NCI-H2171 treated with DMSO at 0.1 percent for 48 hours (cell line): ENCODE data around the gene ERBB2.
A peak's percentile ranks its signal among the peaks of the same experiment; 100 is the strongest.

Experiments
- DNase-seq: peaks from one replicate; lab custom pipeline; 2025; lab: John Stamatoyannopoulos, UW

ERBB2 gene

GRCh38 chr17:39665642-39666224 lies 34.1 kb upstream of the ERBB2 start:
- peak; percentile 55 for DNase-seq

- no peak for DNase-seq
Measured at GRCh38 chr17:39666231-39666600, 33.6 kb upstream of the ERBB2 start.

DNA sequence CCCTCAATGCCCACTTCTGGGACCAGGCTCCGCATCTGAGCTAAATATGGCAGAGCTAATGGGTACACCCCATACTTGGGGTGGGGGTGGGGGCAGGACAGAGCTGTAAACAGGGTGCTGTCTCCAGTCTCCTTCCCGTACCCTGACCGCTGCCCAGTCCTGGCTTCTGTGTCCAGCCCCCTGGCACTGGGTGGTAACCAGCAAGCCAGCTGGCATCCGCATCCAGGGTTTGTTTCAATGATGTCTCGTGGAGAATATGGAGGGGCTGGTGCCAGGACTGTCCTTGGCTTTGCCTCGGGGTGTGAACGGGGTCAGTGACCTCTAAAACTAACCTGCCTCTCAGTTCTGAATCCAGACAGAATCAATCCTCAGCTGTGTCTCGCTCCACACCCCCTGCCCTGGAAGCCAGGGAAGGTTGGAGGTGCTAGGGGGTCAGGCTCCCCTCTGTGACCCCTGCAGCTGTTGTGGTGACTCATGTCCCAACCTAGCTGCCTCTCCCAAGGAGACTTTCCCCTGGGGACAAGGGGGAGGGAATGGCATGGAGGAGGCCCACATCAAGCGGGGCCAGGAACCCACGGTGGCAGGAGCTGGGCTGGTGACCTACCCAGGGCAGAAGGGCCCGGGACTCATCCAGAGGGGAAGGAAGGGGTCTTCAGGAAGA lies 33.1 kb upstream of the ERBB2 start:
- DNase-seq = no peak

GRCh38 chr17:39667262-39667944 lies 32.5 kb upstream of the ERBB2 start:
- no peak for DNase-seq

DNA sequence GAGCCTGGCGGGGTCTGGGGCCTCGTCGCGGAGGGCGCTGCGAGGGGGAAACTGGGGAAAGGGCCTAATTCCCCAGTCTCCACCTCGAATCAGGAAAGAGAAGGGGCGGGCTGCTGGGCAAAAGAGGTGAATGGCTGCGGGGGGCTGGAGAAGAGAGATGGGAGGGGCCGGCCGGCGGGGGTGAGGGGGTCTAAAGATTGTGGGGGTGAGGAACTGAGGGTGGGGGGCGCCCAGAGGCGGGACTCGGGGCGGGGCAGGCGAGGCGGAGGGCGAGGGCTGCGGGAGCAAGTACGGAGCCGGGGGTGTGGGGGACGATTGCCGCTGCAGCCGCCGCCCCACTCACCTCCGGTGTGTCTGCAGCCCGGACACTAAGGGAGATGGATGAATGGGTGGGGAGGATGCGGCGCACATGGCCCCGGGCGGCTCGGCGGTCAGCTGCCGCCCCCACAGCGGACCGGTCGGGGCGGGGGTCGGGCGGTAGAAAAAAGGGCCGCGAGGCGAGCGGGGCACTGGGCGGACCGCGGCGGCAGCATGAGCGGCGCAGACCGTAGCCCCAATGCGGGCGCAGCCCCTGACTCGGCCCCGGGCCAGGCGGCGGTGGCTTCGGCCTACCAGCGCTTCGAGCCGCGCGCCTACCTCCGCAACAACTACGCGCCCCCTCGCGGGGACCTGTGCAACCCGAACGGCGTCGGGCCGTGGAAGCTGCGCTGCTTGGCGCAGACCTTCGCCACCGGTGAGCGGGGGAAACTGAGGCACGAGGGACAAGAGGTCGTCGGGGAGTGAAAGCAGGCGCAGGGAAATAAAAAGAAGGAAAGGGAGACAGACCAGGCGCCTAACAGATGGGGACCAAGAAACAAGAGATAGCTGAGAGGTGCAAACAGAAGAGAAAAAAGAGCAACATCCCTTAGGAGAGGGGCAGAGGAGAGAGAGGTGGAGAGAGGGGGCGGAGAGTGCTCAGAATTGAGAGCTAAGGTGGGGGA lies 31.6 kb upstream of the ERBB2 start, which contains the start of gene PNMT:
Gene PNMT, plus strand, starts transcription at position 509 of the 980 bp plus-strand sequence. Its CDS starts 23 bp downstream, at position 532.
- DNase-seq = peak; percentile 59

DNA sequence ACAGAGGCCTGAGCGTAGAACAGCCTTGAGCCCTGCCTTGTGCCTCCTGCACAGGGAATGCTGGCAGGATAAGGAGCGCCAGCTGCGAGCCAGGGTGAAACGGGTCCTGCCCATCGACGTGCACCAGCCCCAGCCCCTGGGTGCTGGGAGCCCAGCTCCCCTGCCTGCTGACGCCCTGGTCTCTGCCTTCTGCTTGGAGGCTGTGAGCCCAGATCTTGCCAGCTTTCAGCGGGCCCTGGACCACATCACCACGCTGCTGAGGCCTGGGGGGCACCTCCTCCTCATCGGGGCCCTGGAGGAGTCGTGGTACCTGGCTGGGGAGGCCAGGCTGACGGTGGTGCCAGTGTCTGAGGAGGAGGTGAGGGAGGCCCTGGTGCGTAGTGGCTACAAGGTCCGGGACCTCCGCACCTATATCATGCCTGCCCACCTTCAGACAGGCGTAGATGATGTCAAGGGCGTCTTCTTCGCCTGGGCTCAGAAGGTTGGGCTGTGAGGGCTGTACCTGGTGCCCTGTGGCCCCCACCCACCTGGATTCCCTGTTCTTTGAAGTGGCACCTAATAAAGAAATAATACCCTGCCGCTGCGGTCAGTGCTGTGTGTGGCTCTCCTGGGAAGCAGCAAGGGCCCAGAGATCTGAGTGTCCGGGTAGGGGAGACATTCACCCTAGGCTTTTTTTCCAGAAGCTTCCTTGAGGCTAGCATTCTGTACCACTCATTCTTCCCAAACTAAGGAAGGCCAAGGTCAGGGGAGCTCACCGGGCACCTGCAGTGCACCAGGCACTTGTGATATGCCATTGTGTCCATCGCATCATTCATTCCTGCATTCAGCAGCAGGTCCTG lies 29.7 kb upstream of the ERBB2 start:
- no peak for DNase-seq

GRCh38 chr17:39670746-39671145 lies 29.1 kb upstream of the ERBB2 start:
- DNase-seq = no peak

DNA sequence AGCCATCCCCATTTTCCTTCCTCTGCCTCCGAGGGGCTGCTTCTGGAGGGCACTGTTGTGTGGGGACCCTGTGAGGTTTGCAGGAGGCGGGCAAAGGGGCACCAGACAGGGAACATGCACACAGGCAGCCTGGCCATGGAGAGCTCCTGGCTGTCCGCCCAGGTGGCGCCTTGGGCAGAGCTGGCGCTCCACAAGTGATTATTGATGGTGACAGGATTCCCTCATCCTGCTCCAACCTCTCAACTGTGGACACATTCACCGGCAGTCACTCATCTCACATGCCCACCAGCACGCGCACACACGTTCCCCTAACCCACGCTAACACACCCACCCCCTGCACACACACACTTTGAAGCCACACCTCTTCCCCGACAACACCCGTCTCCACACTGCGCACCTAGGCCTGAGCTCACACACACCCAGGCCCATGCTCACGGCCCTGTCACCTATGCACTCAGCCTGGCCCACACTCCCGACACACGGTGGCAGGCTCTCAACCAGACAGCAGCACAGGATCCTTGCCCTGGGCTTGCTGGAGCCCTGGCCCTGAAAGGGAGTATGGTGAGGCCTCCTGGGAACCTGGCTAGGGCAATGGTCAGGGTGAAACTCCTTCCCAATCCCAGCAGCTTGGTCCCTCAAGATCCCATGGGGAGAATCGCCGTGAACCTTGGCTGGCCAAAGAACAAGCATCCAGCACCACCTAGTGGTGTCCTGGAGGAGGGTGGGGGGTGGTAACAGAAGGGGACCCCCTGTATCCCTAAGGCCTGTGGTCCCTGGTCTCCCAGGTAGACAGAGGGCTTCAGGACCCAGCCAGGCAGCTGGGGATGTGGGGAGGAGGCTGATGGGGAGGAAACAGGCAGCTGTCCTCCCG lies 28.0 kb upstream of the ERBB2 start:
- no peak for DNase-seq

DNA sequence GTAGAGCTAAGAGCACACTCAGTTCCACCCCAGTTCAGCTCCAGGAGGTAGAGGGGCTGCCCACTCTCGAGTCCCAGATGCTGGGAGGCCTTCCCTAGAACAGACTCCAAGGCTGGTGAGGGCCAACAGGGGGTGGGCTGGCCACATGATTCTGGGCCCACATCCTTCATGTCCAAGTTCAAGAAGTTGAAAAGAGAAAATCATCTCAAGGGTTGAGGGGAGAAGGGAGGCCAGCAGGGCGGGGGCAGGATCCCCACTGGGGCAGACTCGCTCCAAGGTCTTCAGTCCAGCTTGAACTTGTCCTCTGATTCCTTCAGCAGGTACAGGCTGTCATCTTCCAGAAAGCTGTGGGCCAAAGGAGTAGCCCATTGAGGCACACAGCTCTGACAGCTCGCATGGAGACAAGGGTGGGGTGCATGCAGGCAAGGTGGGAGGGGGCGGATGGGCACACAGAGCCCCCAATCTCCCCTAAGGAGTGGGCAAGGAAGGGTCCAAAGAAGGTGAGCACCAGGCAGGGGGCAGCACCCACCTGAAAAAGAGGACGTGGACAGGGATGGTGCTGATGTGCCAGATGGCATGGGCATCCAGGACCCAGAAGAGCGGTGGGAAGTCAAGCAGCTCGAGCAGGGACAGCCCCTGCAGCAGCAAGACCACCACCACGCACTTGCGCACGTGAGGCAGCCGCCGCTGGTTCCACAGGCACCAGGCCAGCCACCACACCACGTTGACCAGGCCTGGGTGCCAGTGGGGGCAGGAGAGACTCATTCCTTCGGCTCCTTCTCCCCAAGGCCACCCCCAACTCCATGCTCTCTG lies 27.1 kb upstream of the ERBB2 start:
- no peak for DNase-seq

DNA sequence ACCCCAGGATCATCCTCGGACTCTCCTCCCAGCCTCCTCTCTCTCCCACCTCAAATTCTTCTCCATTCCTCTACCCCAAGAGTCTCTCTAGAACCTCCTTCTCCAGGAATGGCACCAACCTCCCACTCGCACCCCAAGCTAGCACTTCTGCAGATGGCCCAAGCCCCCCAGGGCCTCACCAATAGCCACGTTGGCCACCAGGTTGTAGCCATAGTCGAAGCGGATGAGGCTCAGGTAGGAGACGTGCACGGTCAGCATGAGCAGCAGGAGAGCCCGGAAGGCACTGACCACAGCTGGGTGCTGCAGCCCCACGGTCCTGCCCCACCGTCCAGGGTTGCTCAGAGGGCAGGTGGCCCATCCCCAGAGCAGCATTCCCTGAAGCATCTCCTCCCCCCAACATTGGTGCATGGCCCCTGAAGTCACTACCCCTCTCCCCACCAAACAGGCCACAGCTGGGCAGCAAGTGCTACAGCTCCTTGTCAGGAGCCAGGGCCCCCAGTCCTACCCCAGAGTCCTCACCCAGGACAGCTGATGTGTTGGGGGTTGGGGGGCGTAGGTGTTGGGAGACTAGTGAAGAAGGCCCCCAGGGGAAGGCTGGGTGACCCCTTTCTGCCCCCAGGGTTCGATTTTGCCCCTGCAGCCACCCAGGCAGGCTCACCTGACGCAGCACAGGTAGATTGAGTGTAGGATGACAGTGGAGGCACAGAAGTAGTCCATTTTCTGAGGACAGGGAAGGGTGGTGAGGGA lies 26.4 kb upstream of the ERBB2 start:
- no peak for DNase-seq

DNA sequence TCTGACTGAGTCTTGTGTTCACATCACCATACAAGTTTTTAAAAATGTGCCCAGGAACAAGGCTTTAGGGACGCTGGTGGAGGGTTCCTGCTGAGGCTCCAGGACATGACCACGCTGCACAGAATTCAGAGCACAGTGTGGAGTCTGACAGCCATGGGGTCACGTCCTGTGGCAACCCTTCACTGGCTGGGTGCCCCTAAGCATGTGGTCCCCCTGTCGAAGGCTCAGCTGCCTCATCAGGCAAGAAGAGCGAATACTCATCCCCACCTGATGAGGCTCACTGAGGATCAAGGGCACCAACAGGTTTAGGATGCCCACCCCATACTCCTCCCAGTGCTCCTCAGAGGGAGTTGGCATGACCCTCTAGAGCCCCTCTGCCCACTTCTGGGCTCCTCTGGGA lies 25.7 kb upstream of the ERBB2 start:
- no peak for DNase-seq

DNA sequence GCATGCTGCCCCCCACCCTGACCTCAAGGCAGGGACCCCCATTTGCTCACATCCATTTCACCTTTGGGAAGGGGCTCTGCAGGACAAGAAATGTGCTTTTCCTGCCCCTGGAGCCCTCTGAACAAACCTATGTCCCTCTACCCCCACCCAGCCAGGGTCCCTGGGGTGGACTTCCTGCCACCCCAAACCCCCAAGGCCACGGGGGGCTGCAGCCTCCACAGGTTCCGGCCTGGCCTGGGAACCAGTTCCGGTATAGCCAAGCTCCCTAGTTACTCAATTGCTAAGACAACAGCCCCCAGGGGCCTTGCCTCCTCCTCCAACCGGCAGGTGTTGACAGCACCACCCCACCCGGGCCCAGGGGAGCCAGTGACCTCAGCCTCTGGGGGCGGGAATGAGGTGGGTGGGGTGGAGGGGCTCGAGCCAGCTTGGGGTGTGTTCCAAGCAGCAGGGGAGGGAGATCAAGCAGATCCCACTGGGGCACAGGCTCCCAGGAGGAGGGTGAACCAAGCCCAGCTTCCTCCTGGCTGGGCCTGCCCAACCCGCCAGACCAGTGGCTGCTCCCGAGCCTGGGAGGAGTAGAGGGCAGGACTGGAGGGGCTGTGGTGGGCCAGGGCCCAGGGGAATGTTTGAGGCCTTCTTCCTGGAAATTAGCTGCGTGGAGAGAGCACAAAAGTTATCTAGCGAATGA lies 25.0 kb upstream of the ERBB2 start:
- peak; percentile 63 for DNase-seq

- no peak for DNase-seq
Measured at GRCh38 chr17:39675390-39676082, 24.3 kb upstream of the ERBB2 start.

DNA sequence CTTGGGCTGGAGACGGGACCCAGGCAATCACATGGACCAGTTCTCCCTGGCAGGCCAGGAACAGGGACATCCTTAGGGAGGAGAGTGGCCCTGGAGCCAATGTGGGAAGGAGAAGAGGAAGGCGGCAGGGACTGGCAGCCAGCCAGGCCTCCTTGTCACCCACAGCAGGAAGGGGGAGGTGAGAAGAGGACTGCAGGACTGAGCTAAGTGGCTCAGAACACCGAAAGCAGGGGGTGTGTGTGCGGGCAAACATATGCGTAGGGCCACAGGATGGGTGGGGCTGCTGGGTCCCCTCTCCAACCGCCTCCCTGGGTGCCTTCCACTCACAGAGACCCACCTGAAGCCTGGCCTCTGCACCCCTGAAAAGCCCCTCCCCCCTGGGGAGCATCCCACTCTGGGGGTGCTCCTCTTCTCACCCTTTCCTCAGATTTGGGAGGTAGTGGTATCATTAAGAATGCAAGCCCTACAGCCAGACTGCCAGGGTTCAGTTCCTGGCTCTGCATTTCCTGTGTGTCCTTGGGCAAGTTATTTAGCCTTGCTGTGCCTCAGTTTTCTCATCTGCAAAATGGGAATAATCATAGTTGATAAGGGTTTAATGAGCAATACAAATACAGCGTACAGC lies 23.6 kb upstream of the ERBB2 start:
- DNase-seq = peak; percentile 76

DNA sequence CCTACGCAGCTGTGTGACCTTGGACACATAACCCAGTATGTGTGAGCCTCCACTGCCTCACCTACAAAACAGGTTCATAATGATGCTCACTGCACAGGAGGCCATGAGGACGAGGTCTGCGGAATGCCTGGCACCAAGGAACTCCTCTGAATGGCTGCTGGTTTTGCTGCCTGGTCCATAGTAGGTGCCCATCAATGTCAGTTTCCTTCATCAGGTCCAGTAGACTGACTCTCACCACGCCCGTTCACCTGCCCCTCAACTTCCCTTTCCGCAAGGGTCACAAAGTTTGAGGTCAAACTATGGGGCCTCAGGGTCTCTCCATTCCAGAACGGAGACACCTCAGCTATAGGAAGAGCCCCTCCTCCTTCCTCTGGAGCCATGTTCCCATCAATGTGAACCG lies 22.8 kb upstream of the ERBB2 start:
- DNase-seq = no peak

DNA sequence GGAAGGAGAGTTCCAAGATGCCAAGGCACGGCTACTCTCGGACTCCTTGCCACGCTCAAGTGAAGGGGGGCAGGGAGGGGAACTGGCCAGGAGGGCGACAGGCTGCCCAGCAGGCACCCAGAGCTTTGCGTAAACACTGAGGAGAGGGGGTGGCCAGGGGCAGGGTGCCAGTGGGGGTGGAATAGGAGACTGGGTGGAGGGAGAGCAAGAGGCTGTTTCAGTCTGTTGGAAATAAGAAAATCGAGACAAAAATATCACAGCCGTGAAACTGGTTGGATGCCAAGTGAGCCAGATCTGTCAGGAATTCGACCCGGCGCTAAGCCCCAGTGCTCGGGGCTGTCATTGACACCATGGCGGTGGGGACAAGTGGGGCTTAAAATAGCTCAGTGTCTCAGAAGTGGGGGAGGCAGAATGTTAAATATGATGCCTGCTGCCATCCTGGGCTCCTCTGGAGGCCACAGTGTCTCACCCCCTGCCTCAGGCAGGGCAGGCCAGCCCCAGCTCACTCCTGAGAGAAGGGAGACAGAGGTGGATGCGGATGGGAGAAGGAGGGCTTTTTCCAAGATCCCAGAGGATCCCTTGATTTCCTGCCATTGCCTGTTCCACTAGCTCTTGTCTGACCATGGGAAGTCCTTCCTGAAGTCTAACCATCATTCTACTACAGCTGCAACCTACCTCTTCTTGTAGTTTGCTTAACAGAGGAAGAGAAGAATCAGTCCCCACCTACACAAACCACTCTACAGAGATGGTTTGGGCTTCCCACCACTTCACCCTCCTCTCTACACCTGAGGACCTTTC lies 22.1 kb upstream of the ERBB2 start:
- peak; percentile 66 for DNase-seq
